Breast epithelium (tissue), 3 donors: ENCODE results near the gene MSH2.

Source experiments
- CTCF ChIP-seq, 3 donors: fragments of 450-650 bp; IDR thresholded peaks; one replicate each; pipeline ENCODE4 v1.5.1; 2016 to 2017; ENCODE audit warnings: antibody characterized with exemption in 3 of 3, mild to moderate bottlenecking in 3 of 3, moderate library complexity in 3 of 3
- POLR2A ChIP-seq: fragments of 450-650 bp; IDR thresholded peaks from one replicate; pipeline ENCODE4 v1.6.1; 2016; ENCODE audit warnings: antibody characterized with exemption, mild to moderate bottlenecking, moderate library complexity

DNA sequence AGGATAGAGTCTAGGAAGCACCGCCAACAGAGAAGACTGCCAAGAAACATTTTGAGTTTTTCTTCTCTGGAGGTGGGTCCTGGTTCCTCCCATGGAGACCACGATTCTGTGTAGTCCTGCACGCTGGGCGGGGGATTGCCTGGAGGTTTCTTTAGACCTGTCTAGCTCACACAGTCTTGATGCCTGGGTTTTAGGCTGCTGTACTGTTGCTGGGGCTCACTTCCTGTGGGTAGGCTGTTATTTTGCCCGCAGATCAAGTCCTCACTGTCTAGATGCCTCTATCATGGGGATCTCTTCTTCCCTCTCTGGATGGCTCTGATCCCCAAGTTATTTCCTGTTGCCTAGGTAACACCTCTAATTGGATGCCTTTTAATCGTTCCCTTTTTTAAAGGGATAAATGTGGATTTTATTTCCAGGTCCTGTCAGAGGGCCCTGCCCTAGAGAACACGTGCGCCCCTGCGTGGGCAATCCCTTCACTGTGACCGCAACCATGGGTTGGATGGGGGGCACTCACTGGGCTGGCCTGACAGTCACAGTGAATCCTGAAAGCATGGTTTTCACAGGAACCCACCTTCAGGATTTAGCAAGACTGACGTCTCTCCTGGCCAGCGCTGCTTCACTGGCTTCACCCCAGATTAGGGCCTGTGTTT is 115.7 kb downstream of the MSH2 start:
- TF ChIP-seq CTCF (IDR thresholded peaks at IDR 0.05) = no peak
- TF ChIP-seq POLR2A = no peak
